Liver (tissue), 3 donors: ENCODE measurements around the gene SLF1.

Experiments
- EGR1 ChIP-seq, 2 donors: IDR thresholded peaks; 2 replicates each; pipeline ENCODE4 v1.6.1; 2016 to 2018; ENCODE audit warnings: antibody characterized with exemption in 2 of 2, low read depth in 2 of 2
- GABPA ChIP-seq, 2 donors: IDR thresholded peaks in 1 of 2; conservative IDR thresholded peaks in 1 of 2; 2 replicates each; pipeline ENCODE4 v1.6.1; 2016; ENCODE audit warnings: antibody characterized with exemption in 2 of 2, mild to moderate bottlenecking in 1 of 2, moderate library complexity in 1 of 2
- HNF4G ChIP-seq: IDR thresholded peaks from 2 replicates; pipeline ENCODE4 v1.6.1; 2016; ENCODE audit warnings: antibody characterized with exemption
- RAD21 ChIP-seq, 2 donors: IDR thresholded peaks; 2 replicates each; pipeline ENCODE4 v1.6.1; 2016; ENCODE audit warnings: antibody characterized with exemption in 2 of 2, mild to moderate bottlenecking in 2 of 2
- SP1 ChIP-seq: IDR thresholded peaks from 2 replicates; pipeline ENCODE4 v1.6.1; 2018; ENCODE audit warnings: antibody characterized with exemption, mild to moderate bottlenecking
- TAF1 ChIP-seq: conservative IDR thresholded peaks from 2 replicates; pipeline ENCODE4 v1.6.1; 2016; ENCODE audit warnings: antibody characterized with exemption, mild to moderate bottlenecking
- TF ChIP-seq, protein P1 (sequence below): fragments of 150-350 bp; IDR thresholded peaks from 2 replicates; pipeline ENCODE4 v1.5.1; 2017; ENCODE audit warnings: improper control_type of control experiment, low read depth, low read length; ENCODE audit not compliant: missing input control
- TF ChIP-seq, protein P2 (sequence below): IDR thresholded peaks from 2 replicates; pipeline ENCODE4 v1.6.1; 2016; ENCODE audit warnings: antibody characterized with exemption, mild to moderate bottlenecking
- TF ChIP-seq, protein P3 (sequence below): IDR thresholded peaks from 2 replicates; pipeline ENCODE4 v1.6.1; 2016; ENCODE audit warnings: antibody characterized with exemption
- donor health status: healthy.
- donor health status: healthy.

DNA sequence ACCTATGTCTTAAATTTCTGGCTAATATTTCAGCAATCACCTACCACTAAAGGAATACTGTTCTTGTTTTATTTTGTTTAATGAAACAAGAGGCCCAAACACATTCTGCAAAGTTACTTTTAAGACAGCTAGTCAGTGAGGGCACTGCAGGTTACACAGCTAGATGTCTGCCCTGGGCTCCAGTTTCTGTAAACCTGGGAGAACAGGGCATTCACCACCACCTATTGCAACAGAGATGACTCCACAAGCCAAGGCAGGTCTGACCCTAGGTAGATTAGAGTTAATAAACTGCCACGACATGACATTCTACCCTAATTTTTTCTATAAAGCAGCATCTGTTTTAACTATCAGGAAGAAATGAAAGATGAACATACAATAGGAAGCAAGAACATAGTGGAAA is 90.8 kb downstream of the SLF1 start:
- no peak for TF ChIP-seq RAD21 (IDR thresholded peaks at IDR 0.05)
- TF ChIP-seq, protein P1, sequence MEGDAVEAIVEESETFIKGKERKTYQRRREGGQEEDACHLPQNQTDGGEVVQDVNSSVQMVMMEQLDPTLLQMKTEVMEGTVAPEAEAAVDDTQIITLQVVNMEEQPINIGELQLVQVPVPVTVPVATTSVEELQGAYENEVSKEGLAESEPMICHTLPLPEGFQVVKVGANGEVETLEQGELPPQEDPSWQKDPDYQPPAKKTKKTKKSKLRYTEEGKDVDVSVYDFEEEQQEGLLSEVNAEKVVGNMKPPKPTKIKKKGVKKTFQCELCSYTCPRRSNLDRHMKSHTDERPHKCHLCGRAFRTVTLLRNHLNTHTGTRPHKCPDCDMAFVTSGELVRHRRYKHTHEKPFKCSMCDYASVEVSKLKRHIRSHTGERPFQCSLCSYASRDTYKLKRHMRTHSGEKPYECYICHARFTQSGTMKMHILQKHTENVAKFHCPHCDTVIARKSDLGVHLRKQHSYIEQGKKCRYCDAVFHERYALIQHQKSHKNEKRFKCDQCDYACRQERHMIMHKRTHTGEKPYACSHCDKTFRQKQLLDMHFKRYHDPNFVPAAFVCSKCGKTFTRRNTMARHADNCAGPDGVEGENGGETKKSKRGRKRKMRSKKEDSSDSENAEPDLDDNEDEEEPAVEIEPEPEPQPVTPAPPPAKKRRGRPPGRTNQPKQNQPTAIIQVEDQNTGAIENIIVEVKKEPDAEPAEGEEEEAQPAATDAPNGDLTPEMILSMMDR: no peak
- TF ChIP-seq HNF4G: no peak
- no peak for TF ChIP-seq EGR1 (IDR thresholded peaks at IDR 0.05; ENCODE audit: low read depth in 2 of 2)
- TF ChIP-seq, protein P2, sequence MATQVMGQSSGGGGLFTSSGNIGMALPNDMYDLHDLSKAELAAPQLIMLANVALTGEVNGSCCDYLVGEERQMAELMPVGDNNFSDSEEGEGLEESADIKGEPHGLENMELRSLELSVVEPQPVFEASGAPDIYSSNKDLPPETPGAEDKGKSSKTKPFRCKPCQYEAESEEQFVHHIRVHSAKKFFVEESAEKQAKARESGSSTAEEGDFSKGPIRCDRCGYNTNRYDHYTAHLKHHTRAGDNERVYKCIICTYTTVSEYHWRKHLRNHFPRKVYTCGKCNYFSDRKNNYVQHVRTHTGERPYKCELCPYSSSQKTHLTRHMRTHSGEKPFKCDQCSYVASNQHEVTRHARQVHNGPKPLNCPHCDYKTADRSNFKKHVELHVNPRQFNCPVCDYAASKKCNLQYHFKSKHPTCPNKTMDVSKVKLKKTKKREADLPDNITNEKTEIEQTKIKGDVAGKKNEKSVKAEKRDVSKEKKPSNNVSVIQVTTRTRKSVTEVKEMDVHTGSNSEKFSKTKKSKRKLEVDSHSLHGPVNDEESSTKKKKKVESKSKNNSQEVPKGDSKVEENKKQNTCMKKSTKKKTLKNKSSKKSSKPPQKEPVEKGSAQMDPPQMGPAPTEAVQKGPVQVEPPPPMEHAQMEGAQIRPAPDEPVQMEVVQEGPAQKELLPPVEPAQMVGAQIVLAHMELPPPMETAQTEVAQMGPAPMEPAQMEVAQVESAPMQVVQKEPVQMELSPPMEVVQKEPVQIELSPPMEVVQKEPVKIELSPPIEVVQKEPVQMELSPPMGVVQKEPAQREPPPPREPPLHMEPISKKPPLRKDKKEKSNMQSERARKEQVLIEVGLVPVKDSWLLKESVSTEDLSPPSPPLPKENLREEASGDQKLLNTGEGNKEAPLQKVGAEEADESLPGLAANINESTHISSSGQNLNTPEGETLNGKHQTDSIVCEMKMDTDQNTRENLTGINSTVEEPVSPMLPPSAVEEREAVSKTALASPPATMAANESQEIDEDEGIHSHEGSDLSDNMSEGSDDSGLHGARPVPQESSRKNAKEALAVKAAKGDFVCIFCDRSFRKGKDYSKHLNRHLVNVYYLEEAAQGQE: no peak
- no peak for TF ChIP-seq GABPA (IDR thresholded peaks at IDR 0.05 in 1 of 2, conservative IDR thresholded peaks at IDR 0.05 in 1 of 2)
- TF ChIP-seq, protein P3, sequence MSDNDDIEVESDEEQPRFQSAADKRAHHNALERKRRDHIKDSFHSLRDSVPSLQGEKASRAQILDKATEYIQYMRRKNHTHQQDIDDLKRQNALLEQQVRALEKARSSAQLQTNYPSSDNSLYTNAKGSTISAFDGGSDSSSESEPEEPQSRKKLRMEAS: no peak
- no peak for TF ChIP-seq SP1
- TF ChIP-seq TAF1: no peak
